SK-N-SH treated with all-trans-retinoic acid at 6 μM for 48 hours (cell line): ENCODE data around the gene CIRBP.

Source experiments
- ATAC-seq: fragments of 200-7000 bp; cut with Tn5 transposase; 3 replicates; pipeline ENCODE4 v1.9.1; 2020; ENCODE audit warnings: mild to moderate bottlenecking, moderate library complexity
- ARNTL ChIP-seq: fragments of 450-650 bp; formaldehyde crosslinking; IDR thresholded peaks from 2 replicates; pipeline ENCODE4 v1.5.0; 2020; ENCODE audit warnings: low read depth, mild to moderate bottlenecking, moderate library complexity, borderline replicate concordance
- BACH2 ChIP-seq: fragments of 250-450 bp; sonication (Bioruptor Pico); IDR thresholded peaks from 2 replicates; pipeline ENCODE4 v1.9.0; 2021; ENCODE audit warnings: mild to moderate bottlenecking, borderline replicate concordance
- CSDC2 ChIP-seq: fragments of 250-450 bp; sonication (Bioruptor Pico); IDR thresholded peaks from 2 replicates; pipeline ENCODE4 v1.5.0; 2020; ENCODE audit warnings: mild to moderate bottlenecking, moderate library complexity
- ESRRG ChIP-seq: fragments of 250-450 bp; sonication (Bioruptor Pico); IDR thresholded peaks from 2 replicates; pipeline ENCODE4 v1.6.1; 2021; ENCODE audit warnings: mild to moderate bottlenecking
- ISL1 ChIP-seq: fragments of 250-450 bp; sonication (Bioruptor Pico); IDR thresholded peaks from 2 replicates; pipeline ENCODE4 v2.1.2; 2022; ENCODE audit warnings: mild to moderate bottlenecking, moderate library complexity
- OSR1 ChIP-seq: fragments of 250-450 bp; sonication (Bioruptor Pico); IDR thresholded peaks from 2 replicates; pipeline ENCODE4 v1.8.0; 2022; ENCODE audit warnings: moderate library complexity, mild to moderate bottlenecking, inconsistent platforms
- RARB ChIP-seq: fragments of 250-450 bp; sonication (Bioruptor Pico); IDR thresholded peaks from 2 replicates; pipeline ENCODE4 v1.8.0; 2021; ENCODE audit warnings: mild to moderate bottlenecking, moderate library complexity
- SNAI2 ChIP-seq: fragments of 250-450 bp; sonication (Bioruptor Pico); IDR thresholded peaks from 2 replicates; pipeline ENCODE4 v1.5.0; 2020; ENCODE audit warnings: mild to moderate bottlenecking, moderate library complexity
- TOX ChIP-seq: fragments of 250-450 bp; sonication (Bioruptor Pico); IDR thresholded peaks from 2 replicates; pipeline ENCODE4 v1.8.0; 2021; ENCODE audit warnings: mild to moderate bottlenecking, moderate library complexity, borderline replicate concordance
- ZC3H10 ChIP-seq: fragments of 250-450 bp; sonication (Bioruptor Pico); IDR thresholded peaks from 2 replicates; pipeline ENCODE4 v1.5.1; 2021; ENCODE audit warnings: mild to moderate bottlenecking, moderate library complexity
- ZFP3 ChIP-seq: fragments of 250-450 bp; sonication (Bioruptor Pico); IDR thresholded peaks from 2 replicates; pipeline ENCODE4 v1.5.0; 2020; ENCODE audit warnings: mild to moderate bottlenecking, moderate library complexity
- ZFP30 ChIP-seq: fragments of 450-650 bp; formaldehyde crosslinking; IDR thresholded peaks from 2 replicates; pipeline ENCODE4 v1.5.0; 2022; ENCODE audit warnings: mild to moderate bottlenecking, moderate library complexity
- ZNF565 ChIP-seq: fragments of 450-650 bp; formaldehyde crosslinking; conservative IDR thresholded peaks from 2 replicates; pipeline ENCODE4 v1.5.0; 2020; ENCODE audit warnings: low read depth, mild to moderate bottlenecking, moderate library complexity
- ZNF70 ChIP-seq: fragments of 450-650 bp; formaldehyde crosslinking; IDR thresholded peaks from 2 replicates; pipeline ENCODE4 v1.5.0; 2020; ENCODE audit warnings: mild to moderate bottlenecking, moderate library complexity
- ZNF8 ChIP-seq: fragments of 450-650 bp; formaldehyde crosslinking; IDR thresholded peaks from 2 replicates; pipeline ENCODE4 v1.5.0; 2020; ENCODE audit warnings: mild to moderate bottlenecking, moderate library complexity
- TF ChIP-seq, protein P1 (sequence below): fragments of 250-450 bp; sonication (Bioruptor Pico); IDR thresholded peaks from 2 replicates; pipeline ENCODE4 v1.5.1; 2021; ENCODE audit warnings: mild to moderate bottlenecking, moderate library complexity
- TF ChIP-seq, protein P2 (sequence below): fragments of 250-450 bp; sonication (Bioruptor Pico); IDR thresholded peaks from 2 replicates; pipeline ENCODE4 v1.5.0; 2020; ENCODE audit warnings: mild to moderate bottlenecking, moderate library complexity
- TF ChIP-seq, protein P3 (sequence below): fragments of 250-450 bp; sonication (Bioruptor Pico); IDR thresholded peaks from 2 replicates; pipeline ENCODE4 v1.5.1; 2020; ENCODE audit warnings: low read depth, mild to moderate bottlenecking, moderate library complexity
- TF ChIP-seq, protein P4 (sequence below): fragments of 250-450 bp; sonication (Bioruptor Pico); IDR thresholded peaks from 2 replicates; pipeline ENCODE4 v1.8.0; 2021; ENCODE audit warnings: low read depth, mild to moderate bottlenecking, moderate library complexity, borderline replicate concordance
- TF ChIP-seq, protein P5 (sequence below): fragments of 250-450 bp; sonication (Bioruptor Pico); IDR thresholded peaks from 2 replicates; pipeline ENCODE4 v1.8.0; 2020; ENCODE audit warnings: mild to moderate bottlenecking, moderate library complexity, borderline replicate concordance

CIRBP gene

DNA sequence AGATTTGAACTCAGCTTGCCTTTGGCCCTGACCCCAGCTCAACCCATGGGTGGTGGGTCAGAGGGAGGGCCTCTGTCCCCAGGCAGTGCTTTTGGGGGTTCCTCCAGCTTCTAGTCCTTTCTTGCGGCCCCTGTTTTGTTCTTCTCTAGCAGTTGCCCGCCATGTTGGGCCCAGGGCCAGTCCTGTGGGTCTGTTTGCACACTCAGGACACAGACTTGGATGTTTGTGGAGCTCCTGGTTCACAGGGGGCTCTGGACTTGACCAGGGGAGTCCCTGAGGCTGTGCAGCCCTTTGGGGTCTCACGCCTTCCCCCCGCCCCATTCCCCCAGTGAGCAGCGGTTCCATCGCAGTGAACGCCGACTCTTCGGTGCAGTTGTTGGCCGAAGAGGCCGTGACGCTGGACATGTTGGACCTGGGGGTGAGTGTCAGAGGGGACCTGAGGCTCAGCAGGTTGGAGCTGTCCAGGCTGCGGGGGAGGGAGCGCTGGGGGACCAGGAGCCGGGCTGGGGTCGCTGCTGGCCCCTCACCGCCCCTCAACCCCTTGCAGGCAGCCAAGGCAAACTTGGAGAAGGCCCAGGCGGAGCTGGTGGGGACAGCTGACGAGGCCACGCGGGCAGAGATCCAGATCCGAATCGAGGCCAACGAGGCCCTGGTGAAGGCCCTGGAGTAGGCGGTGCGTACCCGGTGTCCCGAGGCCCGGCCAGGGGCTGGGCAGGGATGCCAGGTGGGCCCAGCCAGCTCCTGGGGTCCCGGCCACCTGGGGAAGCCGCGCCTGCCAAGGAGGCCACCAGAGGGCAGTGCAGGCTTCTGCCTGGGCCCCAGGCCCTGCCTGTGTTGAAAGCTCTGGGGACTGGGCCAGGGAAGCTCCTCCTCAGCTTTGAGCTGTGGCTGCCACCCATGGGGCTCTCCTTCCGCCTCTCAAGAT lies 25.1 kb upstream of the CIRBP start:
- peak; percentile 59 for ATAC-seq

DNA sequence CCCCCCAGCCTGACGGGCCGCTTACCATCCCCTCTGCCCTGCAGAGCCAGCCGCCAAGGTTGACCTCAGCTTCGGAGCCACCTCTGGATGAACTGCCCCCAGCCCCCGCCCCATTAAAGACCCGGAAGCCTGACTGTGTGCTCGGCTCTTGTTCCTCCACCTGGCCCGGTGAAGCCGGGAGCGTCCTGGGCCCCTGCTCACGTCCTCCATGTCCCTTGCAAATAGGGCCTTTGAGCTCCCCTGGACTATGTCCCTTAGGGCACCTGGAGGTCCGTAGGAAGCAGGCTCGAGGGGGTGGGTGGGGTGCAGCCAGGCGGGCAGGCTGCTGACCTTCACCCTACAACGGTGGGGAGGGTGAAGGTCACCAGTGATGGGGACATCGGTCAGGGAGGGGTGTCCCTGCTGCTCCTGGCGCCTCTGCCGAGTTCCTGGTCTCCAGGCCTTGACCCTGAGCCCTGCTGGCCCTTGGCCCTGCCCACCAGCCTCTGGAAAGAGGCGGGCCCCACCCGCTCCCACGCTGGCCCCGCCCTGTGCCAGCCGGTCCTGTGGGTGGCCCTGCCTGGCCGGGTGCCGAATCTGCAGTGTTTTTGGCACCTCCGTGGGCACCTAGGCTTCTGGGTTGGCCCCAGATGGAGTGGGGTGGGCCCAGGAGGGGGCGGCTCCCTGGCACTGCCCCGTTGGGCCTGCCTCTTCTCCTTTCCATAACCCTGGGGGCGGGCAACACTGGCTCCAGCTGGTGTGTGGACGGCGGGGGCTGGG lies 24.3 kb upstream of the CIRBP start:
- no peak for ATAC-seq
- TF ChIP-seq CSDC2 (no peak), ISL1 (no peak), ZFP3 (CRISPR knock-in tag) (no peak), ZC3H10 (no peak), OSR1 (CRISPR knock-in tag) (no peak), SNAI2 (no peak), ESRRG (CRISPR knock-in tag) (no peak), BACH2 (CRISPR knock-in tag) (no peak), ZNF8 (no peak), RARB (CRISPR knock-in tag) (no peak), ZFP30 (CRISPR knock-in tag) (no peak)
- TF ChIP-seq, protein P1, sequence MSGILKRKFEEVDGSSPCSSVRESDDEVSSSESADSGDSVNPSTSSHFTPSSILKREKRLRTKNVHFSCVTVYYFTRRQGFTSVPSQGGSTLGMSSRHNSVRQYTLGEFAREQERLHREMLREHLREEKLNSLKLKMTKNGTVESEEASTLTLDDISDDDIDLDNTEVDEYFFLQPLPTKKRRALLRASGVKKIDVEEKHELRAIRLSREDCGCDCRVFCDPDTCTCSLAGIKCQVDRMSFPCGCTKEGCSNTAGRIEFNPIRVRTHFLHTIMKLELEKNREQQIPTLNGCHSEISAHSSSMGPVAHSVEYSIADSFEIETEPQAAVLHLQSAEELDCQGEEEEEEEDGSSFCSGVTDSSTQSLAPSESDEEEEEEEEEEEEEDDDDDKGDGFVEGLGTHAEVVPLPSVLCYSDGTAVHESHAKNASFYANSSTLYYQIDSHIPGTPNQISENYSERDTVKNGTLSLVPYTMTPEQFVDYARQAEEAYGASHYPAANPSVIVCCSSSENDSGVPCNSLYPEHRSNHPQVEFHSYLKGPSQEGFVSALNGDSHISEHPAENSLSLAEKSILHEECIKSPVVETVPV = no peak
- TF ChIP-seq, protein P2, sequence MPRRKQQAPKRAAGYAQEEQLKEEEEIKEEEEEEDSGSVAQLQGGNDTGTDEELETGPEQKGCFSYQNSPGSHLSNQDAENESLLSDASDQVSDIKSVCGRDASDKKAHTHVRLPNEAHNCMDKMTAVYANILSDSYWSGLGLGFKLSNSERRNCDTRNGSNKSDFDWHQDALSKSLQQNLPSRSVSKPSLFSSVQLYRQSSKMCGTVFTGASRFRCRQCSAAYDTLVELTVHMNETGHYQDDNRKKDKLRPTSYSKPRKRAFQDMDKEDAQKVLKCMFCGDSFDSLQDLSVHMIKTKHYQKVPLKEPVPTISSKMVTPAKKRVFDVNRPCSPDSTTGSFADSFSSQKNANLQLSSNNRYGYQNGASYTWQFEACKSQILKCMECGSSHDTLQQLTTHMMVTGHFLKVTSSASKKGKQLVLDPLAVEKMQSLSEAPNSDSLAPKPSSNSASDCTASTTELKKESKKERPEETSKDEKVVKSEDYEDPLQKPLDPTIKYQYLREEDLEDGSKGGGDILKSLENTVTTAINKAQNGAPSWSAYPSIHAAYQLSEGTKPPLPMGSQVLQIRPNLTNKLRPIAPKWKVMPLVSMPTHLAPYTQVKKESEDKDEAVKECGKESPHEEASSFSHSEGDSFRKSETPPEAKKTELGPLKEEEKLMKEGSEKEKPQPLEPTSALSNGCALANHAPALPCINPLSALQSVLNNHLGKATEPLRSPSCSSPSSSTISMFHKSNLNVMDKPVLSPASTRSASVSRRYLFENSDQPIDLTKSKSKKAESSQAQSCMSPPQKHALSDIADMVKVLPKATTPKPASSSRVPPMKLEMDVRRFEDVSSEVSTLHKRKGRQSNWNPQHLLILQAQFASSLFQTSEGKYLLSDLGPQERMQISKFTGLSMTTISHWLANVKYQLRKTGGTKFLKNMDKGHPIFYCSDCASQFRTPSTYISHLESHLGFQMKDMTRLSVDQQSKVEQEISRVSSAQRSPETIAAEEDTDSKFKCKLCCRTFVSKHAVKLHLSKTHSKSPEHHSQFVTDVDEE (CRISPR knock-in tag) = no peak

More for the DNA sequence above, 25.1 kb upstream of the CIRBP start:
- TF ChIP-seq, protein P1 = no peak
- TF ChIP-seq ZNF565 (CRISPR knock-in tag) = no peak
- TF ChIP-seq, protein P3, sequence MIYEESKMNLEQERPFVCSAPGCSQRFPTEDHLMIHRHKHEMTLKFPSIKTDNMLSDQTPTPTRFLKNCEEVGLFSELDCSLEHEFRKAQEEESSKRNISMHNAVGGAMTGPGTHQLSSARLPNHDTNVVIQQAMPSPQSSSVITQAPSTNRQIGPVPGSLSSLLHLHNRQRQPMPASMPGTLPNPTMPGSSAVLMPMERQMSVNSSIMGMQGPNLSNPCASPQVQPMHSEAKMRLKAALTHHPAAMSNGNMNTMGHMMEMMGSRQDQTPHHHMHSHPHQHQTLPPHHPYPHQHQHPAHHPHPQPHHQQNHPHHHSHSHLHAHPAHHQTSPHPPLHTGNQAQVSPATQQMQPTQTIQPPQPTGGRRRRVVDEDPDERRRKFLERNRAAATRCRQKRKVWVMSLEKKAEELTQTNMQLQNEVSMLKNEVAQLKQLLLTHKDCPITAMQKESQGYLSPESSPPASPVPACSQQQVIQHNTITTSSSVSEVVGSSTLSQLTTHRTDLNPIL (CRISPR knock-in tag) = no peak
- no peak for TF ChIP-seq ZFP30 (CRISPR knock-in tag)
- TF ChIP-seq, protein P4, sequence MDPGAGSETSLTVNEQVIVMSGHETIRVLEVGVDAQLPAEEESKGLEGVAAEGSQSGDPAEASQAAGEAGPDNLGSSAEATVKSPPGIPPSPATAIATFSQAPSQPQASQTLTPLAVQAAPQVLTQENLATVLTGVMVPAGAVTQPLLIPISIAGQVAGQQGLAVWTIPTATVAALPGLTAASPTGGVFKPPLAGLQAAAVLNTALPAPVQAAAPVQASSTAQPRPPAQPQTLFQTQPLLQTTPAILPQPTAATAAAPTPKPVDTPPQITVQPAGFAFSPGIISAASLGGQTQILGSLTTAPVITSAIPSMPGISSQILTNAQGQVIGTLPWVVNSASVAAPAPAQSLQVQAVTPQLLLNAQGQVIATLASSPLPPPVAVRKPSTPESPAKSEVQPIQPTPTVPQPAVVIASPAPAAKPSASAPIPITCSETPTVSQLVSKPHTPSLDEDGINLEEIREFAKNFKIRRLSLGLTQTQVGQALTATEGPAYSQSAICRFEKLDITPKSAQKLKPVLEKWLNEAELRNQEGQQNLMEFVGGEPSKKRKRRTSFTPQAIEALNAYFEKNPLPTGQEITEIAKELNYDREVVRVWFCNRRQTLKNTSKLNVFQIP (CRISPR knock-in tag) = no peak
- TF ChIP-seq BACH2 (CRISPR knock-in tag) = no peak
- TF ChIP-seq ZC3H10 = no peak
- no peak for TF ChIP-seq ZNF70 (CRISPR knock-in tag)
- TF ChIP-seq ARNTL (CRISPR knock-in tag) = no peak
- TF ChIP-seq ESRRG (CRISPR knock-in tag) = no peak
- TF ChIP-seq, protein P5, sequence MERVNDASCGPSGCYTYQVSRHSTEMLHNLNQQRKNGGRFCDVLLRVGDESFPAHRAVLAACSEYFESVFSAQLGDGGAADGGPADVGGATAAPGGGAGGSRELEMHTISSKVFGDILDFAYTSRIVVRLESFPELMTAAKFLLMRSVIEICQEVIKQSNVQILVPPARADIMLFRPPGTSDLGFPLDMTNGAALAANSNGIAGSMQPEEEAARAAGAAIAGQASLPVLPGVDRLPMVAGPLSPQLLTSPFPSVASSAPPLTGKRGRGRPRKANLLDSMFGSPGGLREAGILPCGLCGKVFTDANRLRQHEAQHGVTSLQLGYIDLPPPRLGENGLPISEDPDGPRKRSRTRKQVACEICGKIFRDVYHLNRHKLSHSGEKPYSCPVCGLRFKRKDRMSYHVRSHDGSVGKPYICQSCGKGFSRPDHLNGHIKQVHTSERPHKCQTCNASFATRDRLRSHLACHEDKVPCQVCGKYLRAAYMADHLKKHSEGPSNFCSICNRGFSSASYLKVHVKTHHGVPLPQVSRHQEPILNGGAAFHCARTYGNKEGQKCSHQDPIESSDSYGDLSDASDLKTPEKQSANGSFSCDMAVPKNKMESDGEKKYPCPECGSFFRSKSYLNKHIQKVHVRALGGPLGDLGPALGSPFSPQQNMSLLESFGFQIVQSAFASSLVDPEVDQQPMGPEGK (CRISPR knock-in tag) = no peak
- no peak for TF ChIP-seq CSDC2
- no peak for TF ChIP-seq ISL1
- no peak for TF ChIP-seq TOX (CRISPR knock-in tag)
- TF ChIP-seq, protein P2 (CRISPR knock-in tag) = no peak
- no peak for TF ChIP-seq RARB (CRISPR knock-in tag)
